ENCODE results near the gene C1QTNF4. TPM values are rescaled to one million over a fixed set of nuclear protein-coding genes. Genes with fewer than 3 reads are reported as not detected.

The C1QTNF4 gene
- total and polyA plus RNA-seq, 9 of the 15 experiments (the other 6 are each of a cell fraction or from before 2014, with no cell fraction given) = not detected

GRCh38 chr11:47642099-47642855 is 48.1 kb upstream of the C1QTNF4 start, which contains the start of gene MTCH2 (continued):
- TF ChIP-seq AFF1 (IDR thresholded peaks at IDR 0.05; ENCODE audit: low read depth in 1 of 2, partially characterized antibody in 2 of 2) (no peak), ZNF668 (CRISPR knock-in tag; IDR thresholded peaks at IDR 0.05) (no peak), HOXB6 (CRISPR knock-in tag; IDR thresholded peaks at IDR 0.05; ENCODE audit: borderline replicate concordance) (no peak), ARID3A (IDR thresholded peaks at IDR 0.05; ENCODE audit: borderline replicate concordance, low read depth, low read length) (no peak), RREB1 (CRISPR knock-in tag; IDR thresholded peaks at IDR 0.05) (no peak), ZHX1 (conservative IDR thresholded peaks at IDR 0.05; ENCODE audit: low read length) (no peak)

All from K562 (cell line).